K562 (cell line): ENCODE measurements around the gene MYO1A.

ENCODE experiments used
- BRF1 ChIP-seq: IDR thresholded peaks from 3 replicates; pipeline ENCODE4 v1.6.1; 2011; ENCODE audit warnings: borderline replicate concordance, mild to moderate bottlenecking; ENCODE audit not compliant: insufficient read length; ENCODE audit errors: extremely low read depth
- EZH2 ChIP-seq: IDR thresholded peaks from 2 replicates; pipeline ENCODE4 v1.6.1; 2012; ENCODE audit warnings: low read depth, mild to moderate bottlenecking, inconsistent platforms, low read length, borderline replicate concordance
- JUNB ChIP-seq: fragments of 450-650 bp; formaldehyde crosslinking; conservative IDR thresholded peaks from 2 replicates; pipeline ENCODE4 v1.4.0; 2020; ENCODE audit warnings: mild to moderate bottlenecking
- POLR2A ChIP-seq: fragments of 450-650 bp; conservative IDR thresholded peaks from 2 replicates; pipeline ENCODE4 v1.6.1; 2016
- POLR2AphosphoS2 ChIP-seq: IDR thresholded peaks from 2 replicates; pipeline ENCODE4 v1.6.1; 2012; ENCODE audit warnings: low read length, improper control_type of control experiment

- no peak for TF ChIP-seq POLR2A
- no peak for TF ChIP-seq EZH2
- no peak for TF ChIP-seq POLR2AphosphoS2
- no peak for TF ChIP-seq BRF1
- TF ChIP-seq JUNB (CRISPR knock-in tag): no peak
Measured at GRCh38 chr12:57066245-57066644, 16.3 kb upstream of the MYO1A start.
